K562 (cell line): Measurements from ENCODE around the gene EGFL7. TPM values are rescaled to one million over a fixed set of nuclear protein-coding genes. Genes with fewer than 3 reads are reported as not detected.

Experiments used
- BCL6 ChIP-seq: fragments of 250-450 bp; sonication (Bioruptor Pico); IDR thresholded peaks from 2 replicates; pipeline ENCODE4 v1.4.0; 2020
- FOSL1 ChIP-seq: fragments of 200-800 bp; sonication (Bioruptor generic); conservative IDR thresholded peaks from 2 replicates; pipeline ENCODE4 v1.6.1; 2016; ENCODE audit warnings: missing genetic modification characterization, missing compliant biosample characterization
- GABPB2 ChIP-seq: fragments of 250-450 bp; sonication (Bioruptor Pico); conservative IDR thresholded peaks from 2 replicates; pipeline ENCODE4 v1.5.1; 2021; ENCODE audit warnings: mild to moderate bottlenecking
- HDAC1 ChIP-seq, 2 experiments: fragments of 450-650 bp; IDR thresholded peaks; 2 replicates each; pipeline ENCODE4 v1.6.1; 2016 to 2017; ENCODE audit warnings: inconsistent platforms in 1 of 2, mild to moderate bottlenecking in 1 of 2, moderate library complexity in 1 of 2
- HDAC3 ChIP-seq: fragments of 450-650 bp; IDR thresholded peaks from 2 replicates; pipeline ENCODE4 v1.6.1; 2018; ENCODE audit warnings: borderline replicate concordance, mild to moderate bottlenecking, moderate library complexity; ENCODE audit not compliant: partially characterized antibody
- KAT7 ChIP-seq: sonication (generic); formaldehyde crosslinking; IDR thresholded peaks from 2 replicates; pipeline ENCODE4 v1.8.0; 2022; ENCODE audit warnings: missing genetic modification reagents, mild to moderate bottlenecking, borderline replicate concordance
- NCOR1 ChIP-seq: fragments of 450-650 bp; IDR thresholded peaks from 2 replicates; pipeline ENCODE4 v1.6.1; 2016; ENCODE audit warnings: mild to moderate bottlenecking, moderate library complexity
- POLR2G ChIP-seq: fragments of 200-400 bp; formaldehyde crosslinking; IDR thresholded peaks from 2 replicates; pipeline ENCODE4 v1.6.1; 2017; ENCODE audit warnings: low read depth, mild to moderate bottlenecking, antibody characterized with exemption, low read length, moderate library complexity
- RAD21 ChIP-seq, 2 experiments: fragments of 250-450 bp in 1 of 2; fragments of 450-650 bp in 1 of 2; sonication (Bioruptor Pico) in 1 of 2; formaldehyde crosslinking in 1 of 2; IDR thresholded peaks in 1 of 2; conservative IDR thresholded peaks in 1 of 2; 2 replicates each; pipeline versions ENCODE4 v1.4.0 to v1.8.0; 2020 to 2022; ENCODE audit warnings: mild to moderate bottlenecking in 2 of 2, moderate library complexity in 1 of 2
- RAD51 ChIP-seq: fragments of 450-650 bp; IDR thresholded peaks from 2 replicates; pipeline ENCODE4 v1.7.1; 2016; ENCODE audit warnings: low read depth, mild to moderate bottlenecking, borderline replicate concordance
- STAG1 ChIP-seq: sonication (generic); formaldehyde crosslinking; IDR thresholded peaks from 2 replicates; pipeline ENCODE4 v1.5.0; 2020; ENCODE audit warnings: missing genetic modification reagents, borderline replicate concordance
- TAF9B ChIP-seq: fragments of 450-650 bp; IDR thresholded peaks from 2 replicates; pipeline ENCODE4 v1.6.1; 2018; ENCODE audit warnings: mild to moderate bottlenecking; ENCODE audit not compliant: partially characterized antibody
- TCF7L2 ChIP-seq: fragments of 150-350 bp; IDR thresholded peaks from 2 replicates; pipeline ENCODE4 v1.6.1; 2016; ENCODE audit warnings: low read depth, mild to moderate bottlenecking, low read length, moderate library complexity
- VEZF1 ChIP-seq: fragments of 200-800 bp; sonication (Bioruptor generic); IDR thresholded peaks from 2 replicates; pipeline ENCODE4 v1.6.1; 2017; ENCODE audit warnings: missing genetic modification characterization, missing compliant biosample characterization
- ZFPM2 ChIP-seq: fragments of 250-450 bp; sonication (Bioruptor Pico); IDR thresholded peaks from 2 replicates; pipeline ENCODE4 v1.5.1; 2022; ENCODE audit warnings: mild to moderate bottlenecking
- ZNF133 ChIP-seq: fragments of 250-450 bp; sonication (Bioruptor Pico); IDR thresholded peaks from 2 replicates; pipeline ENCODE4 v1.4.0; 2020; ENCODE audit warnings: mild to moderate bottlenecking
- ZNF197 ChIP-seq: fragments of 200-800 bp; sonication (Bioruptor generic); IDR thresholded peaks from 2 replicates; pipeline ENCODE4 v1.6.1; 2016; ENCODE audit warnings: low read depth, missing genetic modification characterization, missing compliant biosample characterization
- ZNF224 ChIP-seq: sonication (generic); formaldehyde crosslinking; IDR thresholded peaks from 2 replicates; pipeline ENCODE4 v1.8.0; 2022; ENCODE audit warnings: mild to moderate bottlenecking, missing genetic modification reagents
- ZNF551 ChIP-seq: fragments of 250-450 bp; sonication (Bioruptor Pico); IDR thresholded peaks from 2 replicates; pipeline ENCODE4 v1.5.0; 2021; ENCODE audit warnings: mild to moderate bottlenecking, moderate library complexity
- ZNF589 ChIP-seq: fragments of 200-800 bp; sonication (Bioruptor generic); IDR thresholded peaks from 2 replicates; pipeline ENCODE4 v1.6.1; 2016; ENCODE audit warnings: low read depth, missing genetic modification characterization, missing compliant biosample characterization
- polyA plus RNA-seq, 8 experiments: library from polyadenylated mRNA; depleted of rRNA in 4 of 8; stranded (reverse) in 5 of 8; unstranded in 3 of 8; fragments of >200 nt; fragmentation: Nextera tagmentation in 2 of 8; fragmentation: Illumina TruSeq in 1 of 8; extraction: Ambion mirVana in 2 of 8; extraction: Trizol in 1 of 8; gene quantifications; 2 replicates each; pipeline versions ENCODE4 v1.2.1 to v1.2.3, GENCODE V29; 2011 to 2014; ENCODE audit warnings: inconsistent platforms in 1 of 8, missing spikeins in 1 of 8
- total RNA-seq, 7 experiments: library from RNA; depleted of rRNA in 6 of 7; stranded (reverse); fragments of >200 nt in 6 of 7; fragmentation: Illumina TruSeq in 2 of 7; extraction: Trizol in 2 of 7; gene quantifications; 2 replicates each; pipeline versions ENCODE4 v1.2.1 to v1.2.3, GENCODE V29; 2011 to 2021; ENCODE audit warnings: low replicate concordance in 1 of 7
- TF ChIP-seq, protein P1 (sequence below): fragments of 250-450 bp; sonication (Bioruptor Pico); IDR thresholded peaks from 2 replicates; pipeline ENCODE4 v1.4.0; 2020
- TF ChIP-seq, protein P2 (sequence below): fragments of 450-650 bp; conservative IDR thresholded peaks from 2 replicates; pipeline ENCODE4 v1.6.1; 2016; ENCODE audit warnings: missing genetic modification characterization, low read depth, mild to moderate bottlenecking, control low read depth, missing compliant biosample characterization
- TF ChIP-seq, protein P3 (sequence below), 2 experiments: fragments of 450-650 bp; IDR thresholded peaks; 2 replicates each; pipeline ENCODE4 v1.6.1; 2016

The EGFL7 gene
- total and polyA plus RNA-seq, 9 of the 15 experiments (the other 6 are each of a cell fraction or from before 2014, with no cell fraction given), result 1.5 to 286 (median 55.5) TPM

DNA sequence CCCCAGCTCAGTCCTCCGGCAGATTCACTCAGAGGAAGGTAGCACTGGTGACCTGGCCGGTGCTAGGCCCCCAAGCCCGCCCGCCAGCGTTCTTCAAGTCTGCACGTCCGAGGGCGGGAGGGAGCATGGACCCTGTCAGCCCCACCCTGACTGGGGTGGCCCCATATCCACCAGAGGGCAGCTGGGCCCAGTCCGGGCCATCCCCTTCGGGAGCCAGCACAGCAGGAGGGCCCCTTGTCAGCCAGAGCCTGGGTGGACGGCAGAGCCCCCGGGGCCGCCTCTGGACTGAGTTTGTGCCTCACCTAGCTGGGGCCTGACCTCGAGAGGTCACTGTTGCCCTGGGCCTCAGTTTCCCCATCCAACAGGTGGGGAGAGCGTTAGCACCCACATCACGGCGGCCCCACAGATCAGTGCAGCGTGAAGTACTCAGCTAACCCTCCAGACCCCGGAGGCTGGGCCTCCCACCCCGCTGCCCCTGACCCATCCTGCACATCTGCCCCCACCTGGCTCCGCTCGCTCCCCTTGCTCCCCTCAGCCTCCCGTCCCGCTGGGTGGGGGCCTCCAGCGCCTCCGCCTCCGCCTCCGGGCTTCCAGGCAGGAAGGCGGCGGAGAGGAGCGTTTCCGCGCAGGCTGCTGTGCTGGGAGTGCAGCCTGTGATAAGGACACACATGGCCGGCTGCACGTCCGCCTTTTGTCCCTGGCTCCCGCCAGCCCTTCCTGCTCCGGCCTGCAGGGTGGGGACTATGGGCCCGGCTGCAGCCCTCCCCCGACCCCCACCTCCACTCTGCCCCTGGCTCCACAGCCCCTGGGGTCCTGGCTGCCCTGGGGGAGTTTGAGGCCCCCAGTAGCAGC lies 16.6 kb upstream of the EGFL7 start (continued):
- TF ChIP-seq, protein P1, sequence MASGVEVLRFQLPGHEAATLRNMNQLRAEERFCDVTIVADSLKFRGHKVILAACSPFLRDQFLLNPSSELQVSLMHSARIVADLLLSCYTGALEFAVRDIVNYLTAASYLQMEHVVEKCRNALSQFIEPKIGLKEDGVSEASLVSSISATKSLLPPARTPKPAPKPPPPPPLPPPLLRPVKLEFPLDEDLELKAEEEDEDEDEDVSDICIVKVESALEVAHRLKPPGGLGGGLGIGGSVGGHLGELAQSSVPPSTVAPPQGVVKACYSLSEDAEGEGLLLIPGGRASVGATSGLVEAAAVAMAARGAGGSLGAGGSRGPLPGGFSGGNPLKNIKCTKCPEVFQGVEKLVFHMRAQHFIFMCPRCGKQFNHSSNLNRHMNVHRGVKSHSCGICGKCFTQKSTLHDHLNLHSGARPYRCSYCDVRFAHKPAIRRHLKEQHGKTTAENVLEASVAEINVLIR, result no peak; the same call in 1 of the 2 replicates
- TF ChIP-seq KAT7 (CRISPR knock-in tag) (no peak), RAD21 (CRISPR knock-in tag; conservative IDR thresholded peaks at IDR 0.05 in 1 of 2, IDR thresholded peaks at IDR 0.05 in 1 of 2) (peak; percentile 63 to 80), TAF9B (no peak), VEZF1 (CRISPR knock-in tag) (peak; percentile 72), ZFPM2 (CRISPR knock-in tag) (no peak), STAG1 (CRISPR knock-in tag) (peak; percentile 37; the same call in 1 of the 2 replicates), BCL6 (CRISPR knock-in tag) (no peak), FOSL1 (tag) (no peak), TCF7L2 (no peak), ZNF133 (no peak), POLR2G (peak; percentile 87), ZNF551 (CRISPR knock-in tag) (no peak), GABPB2 (CRISPR knock-in tag) (no peak), ZNF197 (CRISPR knock-in tag) (no peak), HDAC3 (no peak), ZNF589 (CRISPR knock-in tag) (no peak), HDAC1 (IDR thresholded peaks at IDR 0.05) (peak in 1 of 2 experiments; percentile 74; a peak in 2 of 4 replicates), NCOR1 (peak; percentile 77), ZNF224 (CRISPR knock-in tag) (no peak; the same call in 1 of the 2 replicates), RAD51 (no peak)
- TF ChIP-seq, protein P2, sequence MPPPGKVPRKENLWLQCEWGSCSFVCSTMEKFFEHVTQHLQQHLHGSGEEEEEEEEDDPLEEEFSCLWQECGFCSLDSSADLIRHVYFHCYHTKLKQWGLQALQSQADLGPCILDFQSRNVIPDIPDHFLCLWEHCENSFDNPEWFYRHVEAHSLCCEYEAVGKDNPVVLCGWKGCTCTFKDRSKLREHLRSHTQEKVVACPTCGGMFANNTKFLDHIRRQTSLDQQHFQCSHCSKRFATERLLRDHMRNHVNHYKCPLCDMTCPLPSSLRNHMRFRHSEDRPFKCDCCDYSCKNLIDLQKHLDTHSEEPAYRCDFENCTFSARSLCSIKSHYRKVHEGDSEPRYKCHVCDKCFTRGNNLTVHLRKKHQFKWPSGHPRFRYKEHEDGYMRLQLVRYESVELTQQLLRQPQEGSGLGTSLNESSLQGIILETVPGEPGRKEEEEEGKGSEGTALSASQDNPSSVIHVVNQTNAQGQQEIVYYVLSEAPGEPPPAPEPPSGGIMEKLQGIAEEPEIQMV, result no peak
- TF ChIP-seq, protein P3, sequence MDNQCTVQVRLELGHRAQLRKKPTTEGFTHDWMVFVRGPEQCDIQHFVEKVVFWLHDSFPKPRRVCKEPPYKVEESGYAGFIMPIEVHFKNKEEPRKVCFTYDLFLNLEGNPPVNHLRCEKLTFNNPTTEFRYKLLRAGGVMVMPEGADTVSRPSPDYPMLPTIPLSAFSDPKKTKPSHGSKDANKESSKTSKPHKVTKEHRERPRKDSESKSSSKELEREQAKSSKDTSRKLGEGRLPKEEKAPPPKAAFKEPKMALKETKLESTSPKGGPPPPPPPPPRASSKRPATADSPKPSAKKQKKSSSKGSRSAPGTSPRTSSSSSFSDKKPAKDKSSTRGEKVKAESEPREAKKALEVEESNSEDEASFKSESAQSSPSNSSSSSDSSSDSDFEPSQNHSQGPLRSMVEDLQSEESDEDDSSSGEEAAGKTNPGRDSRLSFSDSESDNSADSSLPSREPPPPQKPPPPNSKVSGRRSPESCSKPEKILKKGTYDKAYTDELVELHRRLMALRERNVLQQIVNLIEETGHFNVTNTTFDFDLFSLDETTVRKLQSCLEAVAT (IDR thresholded peaks at IDR 0.05), result 0 out of 4 replicates have a peak, but pooled peaks of 1 of the 2 experiments have one; percentile 49
